Measurements from ENCODE around the gene ITPRID2. TPM values are rescaled to one million over a fixed set of nuclear protein-coding genes. Genes with fewer than 3 reads are reported as not detected.

Gene ITPRID2
- total and polyA plus RNA-seq, 2 of the 8 experiments (the other 6 are each of a cell fraction or from before 2014, with no cell fraction given), result 1.9 to 12.6 TPM

GRCh38 chr2:181882246-181883020 is 9.1 kb upstream of the ITPRID2 start:
- Histone ChIP-seq H3K79me1 (ENCODE audit: low read depth, low read length) (no peaks in the 10 kb centered on the region), H2BK5ac (ENCODE audit: low read depth, low read length) (no peak overlapping the region), H2AK5ac (ENCODE audit: low read depth, low read length) (no peak overlapping the region), H2AFZ (ENCODE audit: low read length) (no peak overlapping the region), H2BK120ac (replicated peaks; ENCODE audit: low read depth, low read length) (no peak overlapping the region), H3K9me3 (ENCODE audit: insufficient read depth in 2 of 2, low read depth in 1 of 2, low read length in 1 of 2) (no peaks in the 10 kb centered on the region), H3K79me2 (ENCODE audit: control insufficient read depth in 1 of 2, insufficient read depth in 2 of 2, low read length in 2 of 2) (no peaks in the 10 kb centered on the region), H3K18ac (ENCODE audit: extremely low read depth, low read length) (no peak overlapping the region), H4K91ac (replicated peaks; ENCODE audit: insufficient read length, low read length) (no peak overlapping the region), H3K4me2 (ENCODE audit: insufficient read depth in 1 of 2, low read depth in 2 of 2, low read length in 2 of 2) (no peak overlapping the region), H3K4ac (replicated peaks; ENCODE audit: insufficient read length, low read depth, low read length) (no peak overlapping the region), H3K14ac (ENCODE audit: insufficient read length) (no peak overlapping the region), H3K4me1 (replicated peaks in 1 of 4; ENCODE audit: control insufficient read depth in 3 of 4, insufficient read depth in 4 of 4, low read length in 3 of 4) (no peaks in the 10 kb centered on the region), H3K36me3 (ENCODE audit: control insufficient read depth in 2 of 4, insufficient read depth in 4 of 4, low read length in 3 of 4) (no peaks in the 10 kb centered on the region), H3K23ac (ENCODE audit: insufficient read length) (no peak overlapping the region), H3K56ac (replicated peaks; ENCODE audit: insufficient read length, low read depth, low read length) (no peak overlapping the region), H2BK20ac (ENCODE audit: low read length) (no peak overlapping the region), H3K9ac (replicated peaks in 1 of 4; ENCODE audit: extremely low read depth in 1 of 4, low read depth in 3 of 4, low read length in 3 of 4) (no peak overlapping the region), H3K23me2 (ENCODE audit: low read depth, low read length) (no peaks in the 10 kb centered on the region), H3K27me3 (replicated peaks in 1 of 4; ENCODE audit: control insufficient read depth in 3 of 4, extremely low read depth in 1 of 4, insufficient read depth in 3 of 4, low read length in 3 of 4) (no peaks in the 10 kb centered on the region), H2BK15ac (ENCODE audit: low read length) (no peak overlapping the region), H4K8ac (ENCODE audit: extremely low read depth, insufficient read depth, low read length) (no peak overlapping the region), H4K20me1 (replicated peaks in 1 of 2; ENCODE audit: control insufficient read depth in 1 of 2, insufficient read depth in 2 of 2, low read length in 2 of 2) (no peaks in the 10 kb centered on the region), H3K27ac (ENCODE audit: low read depth, low read length) (no peak overlapping the region), H4K5ac (ENCODE audit: insufficient read length, low read depth, low read length) (no peak overlapping the region), H3K4me3 (ENCODE audit: extremely low read depth in 1 of 4, insufficient read depth in 2 of 4, low read depth in 3 of 4, low read length in 4 of 4) (no peak overlapping the region), H2BK12ac (ENCODE audit: low read depth, low read length) (no peak overlapping the region)
- ChIA-PET POLR2A (ENCODE audit: partially characterized antibody) (no interaction called here), CTCF (ENCODE audit: partially characterized antibody) (interaction anchor here (0.7 to 1.0 kb wide), 4 partner anchors 13 to 195 kb away, joined by 3 to 5 read pairs (median 3); no protein-coding TSS in a partner anchor)
- FAIRE-seq (no peak), DNase-seq (ENCODE audit: low read depth in 1 of 2, low spot score in 2 of 2) (no peak)
- TF ChIP-seq RNF2 (IDR thresholded peaks at IDR 0.05; ENCODE audit: borderline replicate concordance, low read depth, low read length, missing control alignments, poor library complexity, severe bottlenecking) (no peak), NRF1 (IDR thresholded peaks at IDR 0.05; ENCODE audit: low read depth, low read length) (no peak), RXRA (IDR thresholded peaks at IDR 0.05; ENCODE audit: insufficient read depth, low read depth, low read length) (no peak), ASH2L (IDR thresholded peaks at IDR 0.05; ENCODE audit: low read length) (no peak), CHD2 (IDR thresholded peaks at IDR 0.05; ENCODE audit: low read length) (no peak), FOSL1 (IDR thresholded peaks at IDR 0.05; ENCODE audit: insufficient read depth, low read depth, low read length) (no peak), YY1 (IDR thresholded peaks at IDR 0.05; ENCODE audit: low read depth, low read length) (no peak), POU5F1 (IDR thresholded peaks at IDR 0.05; ENCODE audit: low read depth, low read length) (no peak), MAFK (IDR thresholded peaks at IDR 0.05; ENCODE audit: low read depth, low read length) (no peak), CHD1 (IDR thresholded peaks at IDR 0.05; ENCODE audit: low read depth, low read length) (no peak)
- TF ChIP-seq, protein P1, sequence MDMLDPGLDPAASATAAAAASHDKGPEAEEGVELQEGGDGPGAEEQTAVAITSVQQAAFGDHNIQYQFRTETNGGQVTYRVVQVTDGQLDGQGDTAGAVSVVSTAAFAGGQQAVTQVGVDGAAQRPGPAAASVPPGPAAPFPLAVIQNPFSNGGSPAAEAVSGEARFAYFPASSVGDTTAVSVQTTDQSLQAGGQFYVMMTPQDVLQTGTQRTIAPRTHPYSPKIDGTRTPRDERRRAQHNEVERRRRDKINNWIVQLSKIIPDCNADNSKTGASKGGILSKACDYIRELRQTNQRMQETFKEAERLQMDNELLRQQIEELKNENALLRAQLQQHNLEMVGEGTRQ (IDR thresholded peaks at IDR 0.05; ENCODE audit: low read length), result no peak
- 92% methylated on average over 4 of the region's 4 CpGs; no CpG with 5 or more reads in 1 of the 2 experiments for WGBS, 2 experiments (ENCODE audit: extremely low coverage in 1 of 2, insufficient coverage in 1 of 2, insufficient read length in 1 of 2, insufficient replicate concordance in 2 of 2, low coverage in 1 of 2, low lambda C conversion rate in 2 of 2, missing lambda C conversion rate in 1 of 2)

All from H1 (cell line).